LoVo (cell line): ENCODE measurements around the gene PCDHGA2.
A peak's percentile ranks its signal among the peaks of the same experiment; 100 is the strongest.
"Not testable (repeated sequence)": the region's sequence is repeated elsewhere in the genome, so short reads cannot be mapped to it uniquely, and the experiment has no call there.

Experiments
- DNase-seq: peaks from one replicate; pipeline ENCODE4 v3.0.0-alpha.2; 2016; ENCODE audit warnings: low spot score

The PCDHGA2 gene

DNA sequence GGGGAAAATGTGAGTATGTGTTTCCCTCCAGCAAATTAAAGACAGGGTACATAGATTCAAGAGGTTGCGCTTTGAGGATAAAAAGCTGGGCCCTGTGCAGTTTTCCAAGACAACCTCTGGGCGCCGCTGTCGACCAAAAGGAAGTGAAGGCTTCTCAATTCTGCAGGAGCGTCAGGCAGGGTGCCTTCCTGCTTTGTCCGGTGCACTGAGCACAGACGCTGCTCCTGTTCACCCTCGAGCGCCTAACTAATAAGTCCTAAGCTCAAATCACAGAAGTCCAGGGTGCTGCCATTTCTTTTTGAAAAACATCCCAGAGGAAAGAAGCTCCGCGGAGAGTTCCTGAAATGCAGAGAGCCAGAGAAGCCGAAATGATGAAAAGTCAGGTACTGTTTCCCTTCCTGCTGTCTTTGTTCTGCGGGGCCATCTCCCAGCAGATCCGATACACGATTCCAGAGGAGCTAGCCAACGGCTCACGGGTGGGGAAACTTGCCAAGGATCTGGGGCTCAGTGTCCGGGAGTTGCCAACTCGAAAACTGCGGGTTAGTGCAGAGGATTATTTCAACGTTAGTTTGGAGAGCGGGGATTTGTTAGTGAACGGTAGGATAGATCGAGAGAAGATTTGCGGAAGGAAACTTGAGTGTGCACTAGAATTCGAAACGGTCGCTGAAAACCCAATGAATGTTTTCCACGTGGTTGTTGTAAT lies 11.5 kb downstream of the PCDHGA2 start, which contains the start of gene PCDHGB1:
TSS of gene PCDHGB1 (plus strand) at position 183 of the 703 bp plus-strand sequence. CDS start at position 345, 162 bp downstream.
- no peak for DNase-seq

- DNase-seq = no peak
Observed at GRCh38 chr5:141351591-141351990, 13.0 kb downstream of the PCDHGA2 start.

DNA sequence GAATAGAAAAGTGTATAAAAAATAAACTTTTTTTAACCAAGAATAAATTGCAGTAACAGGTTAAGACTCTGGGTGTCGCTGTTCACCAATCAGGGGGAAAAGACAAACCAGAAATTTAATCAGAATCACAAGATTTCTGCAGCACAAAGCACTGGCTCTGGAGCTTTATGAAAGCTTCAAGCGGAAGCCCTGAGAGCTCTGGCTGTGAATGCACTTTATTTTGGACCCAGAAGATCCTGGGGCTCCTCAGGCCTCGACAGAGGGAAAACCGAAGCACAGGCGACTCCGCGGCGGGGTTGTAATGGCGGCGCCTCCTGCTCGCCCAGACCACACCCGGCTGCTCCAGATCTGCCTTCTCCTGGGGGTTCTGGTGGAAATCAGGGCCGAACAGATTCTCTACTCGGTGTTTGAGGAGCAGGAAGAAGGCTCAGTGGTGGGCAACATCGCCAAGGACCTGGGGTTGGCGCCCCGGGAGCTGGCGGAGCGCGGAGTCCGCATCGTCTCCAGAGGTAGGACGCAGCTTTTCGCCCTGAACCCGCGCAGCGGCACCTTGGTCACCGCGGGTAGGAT lies 16.4 kb downstream of the PCDHGA2 start, which contains the start of gene PCDHGA4:
TSS of gene PCDHGA4 (plus strand) at position 122 of the 570 bp plus-strand sequence. CDS start at position 209, 87 bp downstream.
- no peak for DNase-seq

DNA sequence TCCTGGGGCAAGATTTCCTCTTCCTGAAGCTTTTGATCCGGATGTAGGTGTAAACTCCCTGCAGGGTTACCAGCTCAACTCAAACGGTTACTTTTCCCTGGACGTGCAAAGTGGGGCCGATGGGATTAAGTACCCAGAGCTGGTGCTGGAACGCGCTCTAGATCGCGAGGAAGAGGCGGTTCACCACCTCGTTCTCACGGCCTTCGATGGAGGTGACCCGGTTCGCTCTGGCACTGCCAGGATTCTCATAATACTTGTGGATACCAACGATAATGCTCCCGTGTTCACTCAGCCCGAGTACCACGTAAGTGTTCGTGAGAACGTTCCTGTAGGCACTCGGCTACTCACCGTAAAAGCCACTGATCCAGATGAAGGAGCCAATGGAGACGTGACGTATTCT lies 17.1 kb downstream of the PCDHGA2 start:
- DNase-seq = no peak

DNA sequence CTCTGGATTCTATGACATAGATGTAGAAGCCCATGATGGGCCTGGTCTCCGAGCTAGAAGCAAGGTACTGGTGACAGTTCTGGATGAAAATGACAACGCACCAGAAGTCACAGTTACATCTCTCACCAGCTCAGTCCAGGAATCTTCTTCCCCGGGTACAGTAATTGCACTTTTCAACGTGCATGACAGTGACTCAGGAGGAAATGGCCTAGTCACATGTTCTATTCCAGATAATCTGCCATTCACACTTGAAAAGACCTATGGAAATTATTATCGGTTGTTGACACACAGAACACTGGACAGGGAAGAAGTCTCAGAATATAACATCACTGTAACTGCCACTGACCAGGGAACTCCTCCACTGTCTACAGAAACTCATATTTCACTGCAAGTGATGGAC lies 17.6 kb downstream of the PCDHGA2 start:
- DNase-seq = no peak

GRCh38 chr5:141356950-141357349 lies 18.4 kb downstream of the PCDHGA2 start:
- DNase-seq = no peak

DNA sequence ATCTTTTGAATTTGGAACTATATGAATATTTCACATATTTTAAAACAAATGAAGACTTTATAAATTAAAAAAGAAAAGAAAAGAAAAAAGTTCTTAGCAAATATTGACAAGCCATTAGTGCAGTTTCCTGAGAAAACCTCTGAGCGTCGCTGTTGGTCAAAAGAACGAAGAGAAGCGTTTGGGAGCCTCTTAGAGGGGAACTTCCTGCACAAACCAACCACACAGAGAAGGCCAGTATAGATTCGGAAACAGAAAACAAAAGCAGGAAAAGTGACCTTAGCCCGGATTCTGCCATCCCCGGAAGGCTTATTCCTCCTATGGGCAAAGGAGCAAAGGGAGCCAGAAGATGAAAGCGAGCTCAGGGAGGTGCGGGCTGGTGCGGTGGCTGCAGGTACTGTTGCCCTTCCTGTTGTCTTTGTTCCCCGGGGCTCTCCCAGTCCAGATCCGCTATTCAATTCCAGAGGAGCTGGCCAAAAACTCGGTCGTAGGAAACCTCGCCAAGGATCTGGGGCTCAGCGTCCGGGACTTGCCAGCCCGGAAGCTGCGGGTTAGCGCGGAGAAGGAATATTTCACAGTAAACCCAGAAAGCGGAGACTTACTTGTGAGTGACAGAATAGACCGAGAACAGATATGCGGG lies 21.3 kb downstream of the PCDHGA2 start, which contains the start of gene PCDHGB2:
TSS of gene PCDHGB2 (plus strand) at position 205 of the 637 bp plus-strand sequence. CDS start at position 347, 142 bp downstream.
- peak; percentile 21 for DNase-seq

DNA sequence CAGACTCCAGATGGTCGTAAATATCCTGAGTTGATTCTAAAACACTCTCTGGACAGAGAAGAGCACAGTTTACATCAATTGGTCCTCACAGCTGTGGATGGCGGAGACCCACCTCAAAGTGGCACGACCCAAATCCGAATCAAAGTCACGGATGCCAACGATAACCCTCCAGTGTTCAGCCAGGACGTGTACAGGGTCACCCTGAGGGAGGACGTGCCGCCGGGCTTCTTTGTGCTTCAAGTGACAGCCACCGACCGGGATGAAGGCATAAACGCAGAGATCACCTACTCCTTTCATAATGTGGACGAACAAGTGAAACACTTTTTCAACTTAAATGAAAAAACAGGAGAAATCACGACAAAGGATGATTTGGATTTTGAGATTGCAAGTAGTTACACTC lies 22.1 kb downstream of the PCDHGA2 start:
- DNase-seq = no peak

DNA sequence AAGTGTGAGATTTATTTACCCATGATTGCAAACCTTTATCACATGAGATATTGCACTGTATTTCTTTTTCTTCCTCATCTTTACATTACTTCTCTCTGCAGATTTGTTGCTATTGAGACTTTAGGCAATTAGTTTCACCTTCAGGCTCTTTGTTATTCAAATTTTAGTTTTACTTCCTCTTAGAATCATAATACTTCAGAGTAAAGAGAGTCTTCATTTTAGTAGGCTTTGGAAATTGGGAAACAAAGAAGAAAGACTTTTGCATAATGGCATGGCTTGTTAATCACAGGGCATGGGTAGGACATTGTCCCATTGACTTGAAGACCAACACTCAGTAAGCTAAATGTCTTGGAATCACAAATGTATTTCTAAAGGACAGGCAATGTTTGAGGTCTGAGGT lies 24.2 kb downstream of the PCDHGA2 start:
- no peak for DNase-seq

GRCh38 chr5:141363952-141364660 lies 25.5 kb downstream of the PCDHGA2 start, which contains the start of gene PCDHGA5:
TSS of gene PCDHGA5 (plus strand) at chr5:141364162. CDS start at chr5:141364331, 169 bp downstream.
- DNase-seq = no peak

GRCh38 chr5:141366016-141366896 lies 27.7 kb downstream of the PCDHGA2 start:
- DNase-seq = no peak

- no peak for DNase-seq
Observed at GRCh38 chr5:141369994-141370848, 31.7 kb downstream of the PCDHGA2 start, which contains the start of gene PCDHGB3. TSS of gene PCDHGB3 (plus strand) at chr5:141370242. CDS start at chr5:141370395, 153 bp downstream.

DNA sequence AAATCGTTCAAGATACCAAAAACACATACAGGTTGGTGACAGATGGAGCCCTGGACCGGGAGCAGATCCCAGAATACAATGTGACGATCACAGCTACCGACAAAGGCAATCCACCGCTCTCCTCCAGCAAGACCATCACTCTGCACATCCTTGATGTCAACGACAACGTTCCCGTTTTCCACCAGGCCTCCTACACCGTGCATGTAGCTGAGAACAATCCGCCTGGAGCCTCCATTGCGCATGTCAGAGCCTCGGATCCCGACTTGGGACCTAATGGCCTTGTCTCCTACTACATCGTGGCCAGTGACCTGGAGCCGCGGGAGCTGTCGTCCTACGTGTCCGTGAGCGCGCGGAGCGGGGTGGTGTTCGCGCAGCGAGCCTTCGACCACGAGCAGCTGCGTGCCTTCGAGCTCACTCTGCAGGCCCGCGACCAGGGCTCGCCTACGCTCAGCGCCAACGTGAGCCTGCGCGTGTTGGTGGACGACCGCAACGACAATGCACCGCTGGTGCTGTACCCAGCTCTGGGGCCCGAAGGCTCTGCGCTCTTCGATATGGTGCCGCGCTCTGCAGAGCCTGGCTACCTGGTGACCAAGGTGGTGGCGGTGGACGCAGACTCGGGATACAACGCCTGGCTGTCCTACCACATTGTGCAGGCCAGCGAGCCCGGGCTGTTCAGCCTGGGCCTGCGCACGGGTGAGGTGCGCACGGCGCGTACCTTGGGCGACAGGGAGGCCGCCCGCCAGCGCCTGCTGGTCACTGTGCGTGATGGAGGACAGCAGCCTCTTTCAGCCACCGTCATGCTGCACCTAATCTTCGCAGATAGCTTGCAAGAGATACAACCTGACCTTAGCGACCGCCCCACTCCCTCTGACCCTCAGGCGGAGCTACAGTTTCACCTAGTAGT lies 33.3 kb downstream of the PCDHGA2 start:
- no peak for DNase-seq

DNA sequence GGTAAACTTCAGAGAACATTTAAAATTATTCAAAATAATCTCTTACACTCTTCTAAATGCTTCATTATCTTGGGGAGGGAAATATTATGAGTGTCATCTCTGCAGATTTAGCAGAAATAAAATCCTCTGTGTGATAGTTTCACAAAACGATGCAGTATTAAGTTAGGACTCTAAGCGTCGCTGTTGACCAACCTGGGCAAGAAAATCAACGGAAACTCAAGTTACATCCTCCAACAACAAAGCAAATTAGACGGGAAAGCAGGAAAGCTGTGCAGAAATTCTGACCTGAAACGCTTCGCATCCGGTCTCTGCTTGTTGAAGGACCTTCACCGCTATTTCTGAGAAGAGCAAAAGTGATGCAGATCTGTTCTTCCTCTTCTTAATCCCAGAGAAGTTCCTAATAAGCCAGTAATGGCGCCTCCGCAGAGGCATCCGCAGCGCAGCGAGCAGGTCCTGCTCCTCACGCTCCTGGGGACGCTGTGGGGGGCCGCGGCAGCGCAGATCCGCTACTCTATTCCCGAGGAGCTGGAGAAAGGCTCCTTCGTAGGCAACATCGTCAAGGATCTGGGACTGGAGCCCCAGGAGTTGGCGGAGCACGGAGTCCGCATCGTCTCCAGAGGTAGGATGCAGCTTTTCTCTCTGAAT lies 35.2 kb downstream of the PCDHGA2 start, which contains the start of gene PCDHGA6:
TSS of gene PCDHGA6 (plus strand) at position 219 of the 645 bp plus-strand sequence. CDS start at position 412, 193 bp downstream.
- peak; percentile 11 for DNase-seq

- DNase-seq = no peak
Observed at GRCh38 chr5:141374627-141375026, 36.1 kb downstream of the PCDHGA2 start.

- not testable (repeated sequence) for DNase-seq
Observed at GRCh38 chr5:141375444-141376155, 37.0 kb downstream of the PCDHGA2 start.

DNA sequence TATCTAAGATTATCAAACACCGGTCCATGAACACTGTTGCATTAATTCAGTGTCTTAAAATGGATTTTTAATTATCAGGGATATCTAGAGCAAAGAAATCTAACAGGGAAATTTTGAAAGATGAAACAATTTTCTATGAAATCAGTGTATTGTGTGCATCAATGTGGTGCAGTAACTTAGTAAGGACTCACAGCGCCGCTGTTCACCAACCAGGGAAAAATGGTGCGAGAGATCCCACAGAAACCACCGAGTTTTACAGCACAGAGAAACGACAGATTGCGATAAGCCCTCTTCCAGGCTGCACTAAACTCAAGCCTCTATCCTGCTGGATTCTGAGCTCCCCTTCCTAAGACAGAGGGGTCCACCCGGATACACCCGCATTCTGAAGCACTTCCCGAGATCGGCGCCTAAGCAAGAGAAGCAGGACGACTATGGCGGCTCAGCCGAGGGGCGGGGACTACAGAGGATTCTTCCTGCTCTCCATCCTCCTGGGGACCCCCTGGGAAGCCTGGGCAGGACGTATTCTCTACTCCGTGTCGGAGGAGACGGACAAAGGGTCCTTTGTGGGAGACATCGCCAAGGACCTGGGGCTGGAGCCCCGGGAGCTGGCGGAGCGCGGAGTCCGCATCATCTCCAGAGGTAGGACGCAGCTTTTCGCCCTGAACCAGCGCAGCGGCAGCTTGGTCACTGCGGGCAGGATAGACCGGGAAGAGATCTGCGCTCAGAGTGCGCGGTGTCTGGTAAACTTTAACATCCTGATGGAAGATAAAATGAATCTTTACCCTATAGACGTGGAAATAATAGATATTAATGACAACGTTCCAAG lies 44.1 kb downstream of the PCDHGA2 start, which contains the start of gene PCDHGA7:
TSS of gene PCDHGA7 (plus strand) at position 274 of the 826 bp plus-strand sequence. CDS start at position 432, 158 bp downstream.
- no peak for DNase-seq
